Right kidney (tissue), 1 donor: Measurements from ENCODE around the gene DUSP18.
A peak's percentile ranks its signal among the peaks of the same experiment; 100 is the strongest.
"Not testable (repeated sequence)": the region's sequence is repeated elsewhere in the genome, so short reads cannot be mapped to it uniquely, and the experiment has no call there.

Experiments
- DNase-seq: peaks from one replicate; pipeline ENCODE4 v3.0.0-alpha.2; 2016

Gene DUSP18

DNA sequence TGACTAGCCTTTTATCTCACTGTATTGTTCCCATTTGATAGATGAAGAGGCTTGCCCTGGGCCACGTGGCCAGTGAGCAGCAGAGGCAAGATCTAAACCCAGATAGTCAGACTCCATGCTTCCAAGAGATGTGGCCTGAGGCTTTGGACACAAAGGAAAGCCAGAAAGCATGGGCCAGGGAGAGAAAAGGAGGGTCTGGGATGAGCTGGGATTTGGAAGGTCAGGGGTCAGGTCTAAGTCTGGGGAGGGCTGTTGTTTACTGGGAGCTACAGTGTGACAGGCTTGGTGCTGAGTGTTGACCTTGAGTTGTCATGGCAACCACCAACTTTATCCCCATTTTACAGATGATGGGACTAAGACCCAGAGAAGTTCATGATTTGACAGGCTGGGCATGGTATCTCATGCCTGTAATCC, 30.0 kb downstream of the DUSP18 start:
- no peak for DNase-seq

DNA sequence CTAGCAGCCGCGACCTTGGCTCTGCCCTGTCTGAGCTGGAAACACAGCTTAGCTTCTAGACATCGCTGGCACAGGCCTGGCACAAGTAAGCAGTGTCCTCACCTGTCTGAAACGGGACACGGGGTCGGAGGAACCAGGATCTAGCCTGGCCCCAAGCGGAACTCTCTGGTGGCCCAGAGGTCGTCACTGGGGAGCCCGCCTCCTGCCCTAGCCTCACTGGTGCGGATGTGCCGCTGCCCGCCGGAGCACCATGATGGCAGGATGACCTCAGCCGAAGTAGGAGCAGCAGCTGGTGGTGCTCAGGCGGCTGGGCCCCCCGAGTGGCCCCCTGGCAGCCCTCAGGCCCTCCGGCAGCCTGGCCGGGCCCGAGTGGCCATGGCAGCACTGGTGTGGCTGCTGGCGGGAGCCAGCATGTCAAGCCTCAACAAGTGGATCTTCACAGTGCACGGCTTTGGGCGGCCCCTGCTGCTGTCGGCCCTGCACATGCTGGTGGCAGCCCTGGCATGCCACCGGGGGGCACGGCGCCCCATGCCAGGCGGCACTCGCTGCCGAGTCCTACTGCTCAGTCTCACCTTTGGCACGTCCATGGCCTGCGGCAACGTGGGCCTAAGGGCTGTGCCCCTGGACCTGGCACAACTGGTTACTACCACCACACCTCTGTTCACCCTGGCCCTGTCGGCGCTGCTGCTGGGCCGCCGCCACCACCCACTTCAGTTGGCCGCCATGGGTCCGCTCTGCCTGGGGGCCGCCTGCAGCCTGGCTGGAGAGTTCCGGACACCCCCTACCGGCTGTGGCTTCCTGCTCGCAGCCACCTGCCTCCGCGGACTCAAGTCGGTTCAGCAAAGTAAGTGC, 31.2 kb downstream of the DUSP18 start:
- DNase-seq, result no peak

DNA sequence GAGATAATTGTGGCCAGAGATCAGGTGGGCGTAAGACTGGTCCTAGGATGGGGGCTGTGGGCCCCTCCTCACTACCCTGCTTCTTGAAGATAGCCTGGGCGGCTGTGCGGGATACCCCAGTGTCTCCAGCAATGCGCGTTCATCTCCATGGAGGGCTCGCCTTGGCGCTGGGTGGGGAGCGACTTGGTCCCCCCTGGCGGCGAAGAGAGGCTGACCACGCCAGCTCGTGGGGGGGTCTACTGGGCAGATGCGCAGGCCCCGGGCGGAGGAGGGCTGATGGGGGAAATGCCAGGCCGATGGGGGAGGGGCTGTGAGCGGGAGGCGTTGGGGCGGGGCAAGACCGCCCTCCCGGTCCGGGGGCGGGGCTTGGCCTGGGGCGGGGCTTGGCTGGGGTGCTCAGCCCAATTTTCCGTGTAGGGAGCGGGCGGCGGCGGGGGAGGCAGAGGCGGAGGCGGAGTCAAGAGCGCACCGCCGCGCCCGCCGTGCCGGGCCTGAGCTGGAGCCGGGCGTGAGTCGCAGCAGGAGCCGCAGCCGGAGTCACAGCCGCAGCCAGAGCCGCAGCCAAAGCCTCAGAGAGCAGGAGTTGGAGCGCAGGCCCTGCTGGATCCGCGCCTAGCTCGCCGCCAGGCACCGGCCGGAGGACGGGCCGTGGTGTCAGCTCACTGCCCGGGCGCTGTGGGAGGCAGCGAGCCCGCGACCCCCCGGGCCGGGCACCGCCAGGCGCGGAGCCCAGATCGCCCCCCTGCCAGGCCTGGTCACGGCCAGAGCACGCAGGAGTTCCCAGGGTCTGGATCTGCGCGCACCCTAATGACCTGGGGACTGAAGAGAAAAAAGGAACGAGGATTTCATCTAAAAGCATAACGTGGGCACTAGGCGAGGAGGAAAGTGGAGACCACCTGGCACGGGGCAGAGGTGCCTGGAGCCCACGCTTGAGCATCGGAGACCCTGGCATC, 32.1 kb downstream of the DUSP18 start, which contains the start of gene SLC35E4:
Gene SLC35E4, plus strand, starts transcription at position 509 of the 953 bp plus-strand sequence. CDS start 670 bp downstream, outside the sequence.
- DNase-seq, result peak; percentile 84

DNA sequence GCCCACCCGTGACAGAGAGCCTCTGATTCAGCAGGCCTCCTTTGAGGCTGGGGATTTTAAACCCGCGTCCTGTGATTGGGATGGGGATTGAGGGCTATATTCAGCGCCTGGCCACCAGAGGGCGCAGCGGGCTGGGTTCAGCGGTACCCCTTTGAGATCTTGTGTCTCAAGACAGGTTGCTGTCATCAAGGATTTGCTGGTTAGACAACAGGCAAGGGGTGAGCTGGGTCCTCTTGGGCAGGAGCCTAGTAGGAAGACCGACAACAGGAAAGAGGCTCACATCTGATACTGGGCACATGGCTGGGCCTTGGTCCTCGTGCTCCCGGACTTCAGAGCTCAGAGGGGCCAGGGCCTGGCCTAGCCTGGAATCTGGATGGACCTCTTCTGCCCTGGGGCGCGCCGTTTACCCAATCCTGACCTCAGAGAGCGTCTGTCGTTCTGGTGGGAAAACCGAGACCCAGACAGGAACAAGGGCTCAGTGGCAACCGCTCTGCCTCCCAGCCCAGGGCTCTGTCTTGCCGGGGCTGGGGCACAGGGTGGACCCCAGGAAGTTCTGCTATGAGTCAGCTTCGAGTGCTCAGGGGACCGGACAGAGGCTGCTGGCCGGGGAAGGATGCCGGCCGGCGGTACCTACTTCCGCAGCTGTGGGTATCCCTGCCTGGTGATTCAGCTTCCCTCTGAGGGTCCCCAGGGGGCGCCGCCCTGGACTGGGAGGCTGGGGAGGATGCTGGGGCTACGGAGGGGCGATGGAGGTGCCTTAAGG, 33.0 kb downstream of the DUSP18 start:
- DNase-seq, result peak; percentile 84

DNA sequence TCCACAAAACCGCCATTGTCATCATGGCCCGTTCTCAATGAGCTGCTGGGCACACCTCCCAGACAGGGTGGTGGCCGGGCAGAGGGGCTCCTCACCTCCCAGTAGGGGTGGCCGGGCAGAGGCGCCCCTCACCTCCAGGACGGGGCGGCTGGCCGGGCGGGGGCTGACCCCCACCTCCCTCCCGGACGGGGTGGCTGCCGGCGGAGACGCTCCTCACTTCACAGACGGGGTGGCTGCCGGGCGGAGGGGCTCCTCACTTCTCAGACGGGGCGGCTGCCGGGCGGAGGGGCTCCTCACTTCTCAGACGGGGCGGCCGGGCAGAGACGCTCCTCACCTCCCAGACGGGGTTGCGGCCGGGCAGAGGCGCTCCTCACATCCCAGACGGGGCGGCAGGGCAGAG, 36.2 kb downstream of the DUSP18 start:
- DNase-seq, result not testable (repeated sequence)

DNA sequence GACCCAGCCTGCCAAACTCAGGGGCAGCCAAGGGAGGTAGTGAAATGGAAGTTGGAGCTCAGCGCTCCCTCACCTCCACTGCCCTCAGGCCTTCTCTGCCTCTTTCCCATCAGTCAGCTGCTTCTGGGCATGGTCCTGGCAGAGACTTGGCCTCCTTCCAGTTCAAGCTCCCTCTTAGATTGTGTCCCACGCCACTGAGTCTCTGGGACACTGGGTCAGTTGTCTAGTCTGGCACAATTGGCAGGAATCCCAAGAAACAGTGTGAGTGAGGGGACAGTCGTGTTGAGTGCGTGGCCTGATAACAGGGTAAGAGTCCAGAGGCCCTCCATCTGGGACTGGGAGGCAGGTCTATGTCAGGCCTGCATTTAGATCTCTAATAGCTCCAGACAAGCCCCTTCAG, 39.2 kb downstream of the DUSP18 start:
- DNase-seq, result no peak

DNA sequence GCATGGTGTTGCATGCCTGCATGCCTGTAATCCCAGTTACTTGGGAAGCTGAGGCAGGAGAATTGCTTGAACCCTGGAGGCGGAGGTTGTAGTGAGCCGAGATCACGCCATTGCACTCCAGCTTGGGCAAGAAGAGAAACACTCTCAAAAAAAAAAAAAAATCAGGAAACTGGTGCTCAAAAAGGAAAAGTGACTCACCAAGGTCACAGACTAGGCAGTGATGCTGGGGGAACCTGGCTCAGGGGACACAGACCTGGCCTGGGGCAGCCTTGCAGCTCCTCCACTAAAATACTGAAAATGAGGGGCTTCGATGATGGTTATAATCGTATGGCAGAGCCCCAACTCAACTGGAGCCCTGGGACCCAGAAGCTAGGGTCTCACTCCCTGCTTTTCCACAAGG, 40.2 kb downstream of the DUSP18 start:
- DNase-seq, result no peak

DNA sequence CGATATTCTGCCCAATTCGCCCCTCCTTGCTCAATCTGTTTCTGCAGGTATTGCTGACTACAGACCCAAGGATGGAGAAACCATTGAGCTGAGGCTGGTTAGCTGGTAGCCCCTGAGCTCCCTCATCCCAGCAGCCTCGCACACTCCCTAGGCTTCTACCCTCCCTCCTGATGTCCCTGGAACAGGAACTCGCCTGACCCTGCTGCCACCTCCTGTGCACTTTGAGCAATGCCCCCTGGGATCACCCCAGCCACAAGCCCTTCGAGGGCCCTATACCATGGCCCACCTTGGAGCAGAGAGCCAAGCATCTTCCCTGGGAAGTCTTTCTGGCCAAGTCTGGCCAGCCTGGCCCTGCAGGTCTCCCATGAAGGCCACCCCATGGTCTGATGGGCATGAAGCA, 41.3 kb downstream of the DUSP18 start:
- no peak for DNase-seq

DNA sequence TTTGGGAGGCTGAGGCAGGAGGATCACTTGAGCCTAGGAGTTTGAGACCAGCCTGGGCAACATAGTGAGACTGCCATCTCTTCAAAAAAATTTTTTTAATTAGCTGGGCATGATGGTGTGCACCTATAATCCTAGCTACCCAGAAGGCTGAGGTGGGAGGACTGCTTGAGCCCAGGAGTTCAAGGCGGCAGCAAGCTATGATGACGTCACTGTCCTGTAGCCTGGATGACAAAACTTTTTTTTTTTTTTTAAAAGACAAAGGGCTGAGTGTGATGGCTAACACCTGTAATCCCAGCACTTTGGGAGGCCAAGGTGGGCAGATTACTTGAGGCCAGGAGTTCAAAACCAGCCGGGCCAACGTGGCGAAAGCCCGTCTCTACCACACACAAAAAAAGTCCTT, 47.8 kb downstream of the DUSP18 start:
- not testable (repeated sequence) for DNase-seq

DNA sequence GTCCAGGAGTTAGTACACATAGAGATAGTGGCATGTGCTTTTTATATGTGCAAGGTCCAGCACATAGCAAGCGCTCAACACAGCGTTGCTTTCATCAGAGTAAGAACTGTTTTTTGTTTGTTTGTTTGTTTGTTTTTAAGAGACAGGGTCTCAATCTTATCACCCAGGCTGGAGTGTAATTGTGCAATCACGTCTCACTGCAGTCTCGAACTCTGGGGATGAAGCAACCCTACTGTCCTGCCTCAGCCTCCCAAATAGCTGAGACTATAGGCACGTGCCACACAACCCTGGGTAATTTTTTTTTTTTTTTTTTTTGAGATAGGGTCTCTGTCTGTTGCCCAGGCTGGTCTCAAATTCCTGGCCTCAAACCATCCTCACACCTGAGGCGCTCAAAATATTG, 49.9 kb downstream of the DUSP18 start:
- no peak for DNase-seq

DNA sequence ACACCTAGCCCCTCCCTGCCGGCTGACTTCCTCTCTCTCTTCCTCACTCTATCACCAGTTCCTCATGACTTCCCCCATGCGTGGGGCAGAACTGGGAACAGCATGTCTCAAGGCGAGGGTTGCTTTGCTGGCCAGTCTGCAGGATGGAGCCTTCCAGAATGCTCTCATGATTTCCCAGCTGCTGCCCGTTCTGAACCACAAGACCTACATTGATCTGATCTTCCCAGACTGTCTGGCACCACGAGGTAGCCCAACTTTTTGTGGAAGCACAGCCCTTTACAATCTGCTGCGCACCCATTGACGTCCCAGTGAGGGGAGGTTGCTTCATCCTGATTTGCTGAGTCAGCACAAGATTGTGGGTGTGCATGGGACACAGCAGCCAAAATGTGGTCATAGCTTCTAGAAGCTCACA, 52.1 kb downstream of the DUSP18 start:
- DNase-seq, result no peak

DNA sequence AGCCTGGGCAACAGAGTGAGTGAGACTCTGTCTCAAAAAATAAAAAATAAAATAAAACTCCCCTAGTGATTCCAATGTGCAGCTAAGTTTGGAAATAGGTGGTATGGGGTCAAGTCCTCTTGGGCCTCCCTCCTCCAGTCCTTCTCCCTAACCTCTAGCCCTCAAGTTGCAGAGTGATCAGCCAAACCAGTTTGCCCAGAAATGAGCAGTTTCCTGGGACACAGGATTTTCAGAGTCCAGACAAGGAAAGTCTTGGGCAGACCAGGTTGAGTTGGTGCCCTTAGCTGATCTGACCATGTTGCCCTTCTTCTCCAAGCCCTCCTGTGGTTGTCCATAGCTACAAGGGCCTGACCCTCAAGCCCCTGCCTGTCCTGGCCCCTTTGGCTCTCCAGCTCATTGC, 52.8 kb downstream of the DUSP18 start:
- DNase-seq, result no peak

DNA sequence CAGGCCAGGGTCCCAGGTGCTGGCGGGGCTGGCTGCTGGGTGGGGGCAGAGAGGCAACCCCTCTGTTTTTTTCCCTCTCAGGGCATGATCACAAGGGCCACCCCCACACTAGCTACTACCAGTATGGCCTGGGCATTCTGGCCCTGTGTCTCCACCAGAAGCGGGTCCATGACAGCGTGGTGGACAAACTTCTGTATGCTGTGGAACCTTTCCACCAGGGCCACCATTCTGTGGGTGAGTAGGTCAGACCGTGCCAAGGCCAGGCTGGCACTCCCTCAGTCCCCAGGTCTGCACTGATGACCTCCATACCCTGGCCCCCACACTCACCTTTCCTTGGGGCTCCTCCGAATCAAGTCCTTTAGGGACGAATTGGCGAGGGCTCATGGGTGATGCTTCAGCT, 53.4 kb downstream of the DUSP18 start:
- DNase-seq, result no peak

DNA sequence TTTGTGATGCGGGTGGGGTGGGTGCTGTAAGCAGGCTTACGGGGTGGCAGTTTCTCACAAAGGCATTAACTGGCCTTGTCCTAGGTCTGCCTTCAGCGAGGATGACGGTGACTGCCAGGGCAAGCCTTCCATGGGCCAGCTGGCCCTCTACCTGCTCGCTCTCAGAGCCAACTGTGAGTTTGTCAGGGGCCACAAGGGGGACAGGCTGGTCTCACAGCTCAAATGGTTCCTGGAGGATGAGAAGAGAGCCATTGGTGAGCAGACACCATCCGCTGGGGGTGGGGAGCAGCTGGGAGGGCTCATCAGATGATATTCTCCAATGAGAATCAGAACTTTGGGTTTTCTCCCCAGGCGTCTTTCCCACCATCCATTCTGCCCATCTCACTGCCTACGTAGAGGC, 54.9 kb downstream of the DUSP18 start:
- DNase-seq, result no peak
